Keratinocyte (primary cell): ENCODE data around the gene CTU1. TPM values are rescaled to one million over a fixed set of nuclear protein-coding genes. Genes with fewer than 3 reads are reported as not detected.
A peak's percentile ranks its signal among the peaks of the same experiment; 100 is the strongest.

Experiments
- DNase-seq: peaks from one replicate; pipeline ENCODE4 v3.0.0-alpha.2; 2011; ENCODE audit warnings: low read depth, missing footprints, low spot score
- FAIRE-seq: peaks from 2 replicates; lab custom pipeline; 2011; peaks lifted over from hg19 to GRCh38; lab: Jason Lieb, UNC
- H2AFZ ChIP-seq: 2 replicates; pipeline ENCODE4 v1.6.0; 2012; ENCODE audit warnings: low read length, control low read depth, inconsistent platforms; ENCODE audit not compliant: control insufficient read depth
- H3K27ac ChIP-seq: 2 replicates; pipeline ENCODE4 v1.5.1; 2011; ENCODE audit warnings: low read length; ENCODE audit not compliant: control insufficient read depth, insufficient read depth
- H3K27me3 ChIP-seq: 3 replicates; pipeline ENCODE4 v1.6.0; 2011; ENCODE audit warnings: low read length; ENCODE audit not compliant: control insufficient read depth, insufficient read depth; ENCODE audit errors: extremely low read depth
- H3K36me3 ChIP-seq, 2 experiments: 2 replicates in 1 of 2; 3 replicates in 1 of 2; pipeline ENCODE4 v1.5.1; 2011; ENCODE audit warnings: low read length in 2 of 2, mild to moderate bottlenecking in 1 of 2; ENCODE audit not compliant: control insufficient read depth in 2 of 2, insufficient read depth in 2 of 2; ENCODE audit errors: extremely low read depth in 1 of 2
- H3K4me1 ChIP-seq: 3 replicates; pipeline ENCODE4 v1.5.1; 2011; ENCODE audit warnings: low read length; ENCODE audit not compliant: control insufficient read depth, insufficient read depth; ENCODE audit errors: extremely low read depth
- H3K4me2 ChIP-seq: 3 replicates; pipeline ENCODE4 v1.6.0; 2011; ENCODE audit warnings: low read depth, low read length; ENCODE audit not compliant: control insufficient read depth, insufficient read depth; ENCODE audit errors: extremely low read depth
- H3K4me3 ChIP-seq, 3 experiments: fragments of 200-600 bp in 1 of 3; sonication (generic) in 1 of 3; 2 replicates in 2 of 3; 3 replicates in 1 of 3; pipeline ENCODE4 v1.5.1; 2011 to 2016; ENCODE audit warnings: low read length in 3 of 3, mild to moderate bottlenecking in 3 of 3, control low read depth in 2 of 3, inconsistent platforms in 1 of 3, low read depth in 1 of 3, mixed read lengths in 1 of 3, mixed run types in 1 of 3, moderate library complexity in 1 of 3; ENCODE audit not compliant: control insufficient read depth in 2 of 3, insufficient read depth in 2 of 3; ENCODE audit errors: extremely low read depth in 1 of 3
- H3K79me2 ChIP-seq: 2 replicates; pipeline ENCODE4 v1.6.0; 2012; ENCODE audit warnings: low read length; ENCODE audit not compliant: control insufficient read depth, insufficient read depth
- H3K9ac ChIP-seq: 3 replicates; pipeline ENCODE4 v1.6.0; 2011; ENCODE audit warnings: low read length; ENCODE audit not compliant: control insufficient read depth, insufficient read depth; ENCODE audit errors: extremely low read depth
- H3K9me1 ChIP-seq: 3 replicates; pipeline ENCODE4 v1.6.0; 2011; ENCODE audit warnings: low read length; ENCODE audit not compliant: control insufficient read depth, insufficient read depth; ENCODE audit errors: extremely low read depth
- H3K9me3 ChIP-seq: 2 replicates; pipeline ENCODE4 v1.5.1; 2012; ENCODE audit warnings: low read depth, low read length; ENCODE audit not compliant: control insufficient read depth
- H4K20me1 ChIP-seq: 3 replicates; pipeline ENCODE4 v1.6.0; 2011; ENCODE audit warnings: low read length; ENCODE audit not compliant: control insufficient read depth, insufficient read depth; ENCODE audit errors: extremely low read depth
- CTCF ChIP-seq, 3 experiments: IDR thresholded peaks in 1 of 3; conservative IDR thresholded peaks in 1 of 3; optimal IDR thresholded peaks in 1 of 3; 2 replicates in 2 of 3; 3 replicates in 1 of 3; pipeline versions ENCODE3 to v1.5.1; 2011; ENCODE audit warnings: low read length in 3 of 3, mild to moderate bottlenecking in 3 of 3, moderate library complexity in 2 of 3, control low read depth in 1 of 3, inconsistent platforms in 1 of 3; ENCODE audit not compliant: insufficient read depth in 2 of 3; ENCODE audit errors: extremely low read depth in 1 of 3
- EZH2 ChIP-seq: IDR thresholded peaks from one replicate; pipeline ENCODE4 v1.6.1; 2012; ENCODE audit warnings: inconsistent platforms, mild to moderate bottlenecking, low read length, moderate library complexity
- dilution Hi-C: fragments of 300-500 bp; cut with MboI; formaldehyde crosslinking; loops from one replicate; pipeline ENCODE4 v1.7.0; 2020; ENCODE audit warnings: low sequenced_read_pairs; ENCODE audit not compliant: extremely low pct_ligation_motif_present
- polyA plus RNA-seq, 5 experiments: library from polyadenylated mRNA; depleted of rRNA in 3 of 5; stranded (reverse) in 3 of 5; stranded (forward) in 1 of 5; unstranded in 1 of 5; fragments of >200 nt; gene quantifications; 1 replicate in 1 of 5; 2 replicates in 3 of 5; 3 replicates in 1 of 5; pipeline versions ENCODE4 v1.2.1 to v1.2.3, GENCODE V29; 2011 to 2012; ENCODE audit warnings: missing spikeins in 2 of 5, low read depth in 1 of 5, low replicate concordance in 1 of 5

The CTU1 gene
- polyA plus RNA-seq, 1 donor (not counting 4 experiments of a cell fraction or from before 2014, with no cell fraction given) = 1.9 TPM

- Histone ChIP-seq H3K4me2 (no peak overlapping the region), H3K9me1 (peaks cover 3% of the 10 kb centered on the region), H3K4me1 (peaks cover 21% of the 10 kb centered on the region), H3K9ac (no peak overlapping the region), H3K27me3 (no peaks in the 10 kb centered on the region), H3K9me3 (no peaks in the 10 kb centered on the region), H4K20me1 (no peaks in the 10 kb centered on the region), H3K4me3 (no peak overlapping the region), H2AFZ (no peak overlapping the region), H3K27ac (no peak overlapping the region), H3K79me2 (no peaks in the 10 kb centered on the region), H3K36me3 (peaks cover 0 to 5% of the 10 kb centered on the region in 2 experiments)
- no peak for TF ChIP-seq EZH2
- peak in 1 of 3 experiments; percentile 25 for TF ChIP-seq CTCF (optimal IDR thresholded peaks at IDR 0.05 in 1 of 3, IDR thresholded peaks at IDR 0.05 in 1 of 3, conservative IDR thresholded peaks at IDR 0.05 in 1 of 3; ENCODE audit: extremely low read depth in 1 of 3, insufficient read depth in 2 of 3, low read length in 3 of 3)
- DNase-seq (no peak), FAIRE-seq (peak; percentile 44)
- dilution Hi-C loops = no loop called here
Observed at GRCh38 chr19:51091895-51092873, 16.0 kb downstream of the CTU1 start.

DNA sequence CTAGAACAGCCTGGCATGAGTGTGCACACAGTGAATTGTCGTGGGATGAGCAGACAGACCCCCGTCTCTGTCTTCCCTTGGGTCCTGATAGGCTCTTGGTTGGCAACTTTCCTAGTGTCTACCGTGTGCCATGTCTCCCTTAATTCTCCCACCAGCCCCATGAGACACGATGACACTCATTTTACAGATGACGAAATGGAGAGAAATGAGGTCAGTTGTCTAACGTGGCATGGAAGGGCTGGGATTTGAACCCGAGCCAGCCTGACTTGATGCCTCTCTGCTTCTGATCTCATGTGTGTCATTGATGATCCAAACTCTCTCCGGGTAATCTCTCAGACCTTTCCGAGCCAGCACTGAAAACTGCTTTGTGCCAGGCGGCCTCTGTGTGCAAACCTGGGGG, 17.1 kb downstream of the CTU1 start:
- no peak for FAIRE-seq

More for the DNA sequence above, 17.1 kb downstream of the CTU1 start:
- no peak for DNase-seq
- no peaks in the 10 kb centered on the region for H3K9me3 ChIP-seq
- no peaks in the 10 kb centered on the region for H3K27me3 ChIP-seq
- no peak overlapping the region for H3K27ac ChIP-seq
- TF ChIP-seq EZH2 (no peak), CTCF (optimal IDR thresholded peaks at IDR 0.05 in 1 of 3, IDR thresholded peaks at IDR 0.05 in 1 of 3, conservative IDR thresholded peaks at IDR 0.05 in 1 of 3; ENCODE audit: extremely low read depth in 1 of 3, insufficient read depth in 2 of 3, low read length in 3 of 3) (no peak)
- H2AFZ ChIP-seq = no peak overlapping the region
- no peak overlapping the region for H3K9ac ChIP-seq
- H3K4me3 ChIP-seq = no peak overlapping the region
- dilution Hi-C loops = no loop called here
- peaks cover 12% of the 10 kb centered on the region for H3K4me1 ChIP-seq
- H3K36me3 ChIP-seq = no peaks in the 10 kb centered on the region
- H3K9me1 ChIP-seq = no peaks in the 10 kb centered on the region
- no peaks in the 10 kb centered on the region for H4K20me1 ChIP-seq
- H3K79me2 ChIP-seq = no peaks in the 10 kb centered on the region
- no peak overlapping the region for H3K4me2 ChIP-seq
